Stimulated activated effector memory CD8-positive, alpha-beta T cell treated with anti-CD3 and anti-CD28 coated beads, Interleukin-12 subunit alpha, Interleukin-12 subunit beta, amount 100 ng/mL, for 72 hours (primary cell): ENCODE results near the gene SAAL1.

Source experiments
- ATAC-seq: fragments of 150-1000 bp; cut with Tn5 transposase; 2 replicates; pipeline ENCODE4 v1.10.0; 2021
- DNase-seq, 2 donors: peaks; one replicate each; pipeline ENCODE4 v3.0.0; 2021 to 2022; ENCODE audit warnings: low spot score in 2 of 2
- H3K27ac Mint-ChIP-seq: one replicate; pipeline ENCODE4 v1.8.0; 2022; ENCODE audit warnings: mild to moderate bottlenecking, mixed read lengths
- H3K36me3 Mint-ChIP-seq: one replicate; pipeline ENCODE4 v1.8.0; 2022; ENCODE audit warnings: mild to moderate bottlenecking, mixed read lengths
- H3K4me1 Mint-ChIP-seq: one replicate; pipeline ENCODE4 v1.8.0; 2022; ENCODE audit warnings: mixed read lengths
- H3K4me3 Mint-ChIP-seq: one replicate; pipeline ENCODE4 v1.8.0; 2022; ENCODE audit warnings: mild to moderate bottlenecking, mixed read lengths
- H3K9me3 Mint-ChIP-seq: one replicate; pipeline ENCODE4 v1.8.0; 2022; ENCODE audit warnings: mixed read lengths

SAAL1 gene

DNA sequence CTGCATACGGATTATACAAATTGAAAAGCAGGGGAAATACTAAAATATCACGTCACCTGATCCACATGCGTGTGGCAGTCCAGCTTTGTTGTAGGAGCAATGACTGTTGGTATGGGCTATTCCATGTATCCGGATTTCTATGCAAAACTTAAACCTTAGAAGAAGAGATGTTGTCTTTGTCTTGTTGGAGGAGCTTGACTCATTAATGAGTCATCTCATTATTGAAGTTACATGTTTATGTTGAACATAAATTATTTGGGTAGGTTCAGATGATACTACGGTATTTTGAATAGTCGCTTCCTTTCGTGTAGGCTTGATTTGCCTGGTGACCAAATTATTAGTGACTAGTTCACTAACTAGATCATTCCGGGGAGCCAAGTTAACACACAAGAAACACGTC, 806 bp upstream of the SAAL1 start:
- Mint-ChIP-seq H3K36me3 (peaks cover 31% of the 10 kb centered on the region), H3K4me3 (peak overlapping the region; percentile 93), H3K27ac (peak overlapping the region; percentile 95), H3K4me1 (peaks cover 23% of the 10 kb centered on the region), H3K9me3 (no peaks in the 10 kb centered on the region)
- DNase-seq (no peak), ATAC-seq (no peak)

DNA sequence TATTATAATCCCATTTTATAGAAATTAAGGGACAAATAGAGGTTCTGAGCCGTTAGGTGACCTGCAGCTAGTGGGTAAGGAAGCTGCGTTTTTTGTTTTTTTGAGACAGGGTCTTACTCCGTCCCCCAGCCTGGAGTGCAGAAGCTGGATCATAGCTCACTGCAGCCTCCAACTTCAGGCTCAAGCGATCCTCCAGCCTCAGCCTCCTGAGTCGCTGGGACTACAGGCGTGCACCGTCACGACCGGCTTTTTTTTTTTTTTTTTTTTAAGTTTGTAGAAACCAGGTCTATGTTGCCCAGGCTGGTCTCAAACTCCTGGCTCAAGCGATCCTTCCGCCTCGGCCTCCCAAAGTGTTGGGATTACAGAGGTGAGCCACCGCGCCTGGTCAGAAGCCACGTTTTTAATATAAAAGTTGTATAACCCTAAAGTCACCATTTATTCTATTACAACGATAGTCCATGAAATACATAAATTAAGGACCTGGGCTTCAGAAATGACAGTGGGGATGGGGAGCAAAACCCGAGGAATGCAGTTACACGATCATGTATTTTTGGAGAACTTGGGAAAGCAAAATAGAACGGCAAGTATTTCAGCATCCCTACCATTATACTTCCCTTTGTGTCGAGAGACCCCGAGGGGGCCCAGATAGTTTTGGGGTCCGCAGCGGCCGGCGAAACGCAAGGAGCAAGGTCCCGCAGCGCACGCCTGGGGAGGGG, 638 bp downstream of the SAAL1 start:
- Mint-ChIP-seq H3K27ac (peak overlapping the region; percentile 95), H3K9me3 (no peaks in the 10 kb centered on the region), H3K4me1 (peaks cover 31% of the 10 kb centered on the region), H3K4me3 (peak overlapping the region; percentile 93), H3K36me3 (peaks cover 46% of the 10 kb centered on the region)
- no peak for ATAC-seq
- peak in 1 of 2 donors; percentile 51 for DNase-seq

DNA sequence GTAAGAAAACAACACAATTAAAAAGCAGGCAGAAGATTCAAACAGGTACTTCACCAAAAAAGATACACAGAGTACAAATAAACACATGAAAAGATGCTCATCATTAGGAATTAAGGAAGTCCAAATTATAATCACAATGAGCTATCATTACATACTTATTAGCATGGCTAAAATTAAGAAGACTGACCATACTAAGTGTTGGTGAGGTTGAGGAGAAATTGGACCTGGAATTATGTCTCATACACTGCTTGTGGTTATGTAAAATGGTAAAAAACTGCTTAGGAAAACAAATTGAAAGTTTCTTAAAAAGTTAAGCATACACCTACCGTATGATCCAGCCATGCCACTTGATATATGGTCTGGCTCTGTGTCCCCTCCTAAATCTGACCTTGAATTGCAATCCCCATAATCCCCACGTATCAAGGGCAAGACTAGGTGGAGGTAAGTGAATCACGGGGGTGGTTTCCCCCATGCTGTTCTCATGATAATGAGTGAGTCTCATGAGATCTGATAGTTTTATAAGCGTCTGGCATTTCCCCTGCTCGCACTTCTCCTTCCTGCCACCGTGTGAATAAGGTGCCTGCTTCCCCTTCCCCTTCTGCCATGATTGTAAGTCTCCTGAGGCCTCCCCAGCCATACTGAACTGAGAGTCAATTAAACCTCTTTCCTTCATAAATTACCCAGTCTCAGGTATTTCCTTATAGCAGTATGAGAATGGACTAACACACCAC, 4.8 kb downstream of the SAAL1 start:
- DNase-seq, result no peak
- Mint-ChIP-seq H3K9me3 (no peaks in the 10 kb centered on the region), H3K36me3 (peaks cover 72% of the 10 kb centered on the region), H3K4me1 (peaks cover 22% of the 10 kb centered on the region), H3K4me3 (no peak overlapping the region), H3K27ac (peak overlapping the region; percentile 10)
- ATAC-seq, result no peak

DNA sequence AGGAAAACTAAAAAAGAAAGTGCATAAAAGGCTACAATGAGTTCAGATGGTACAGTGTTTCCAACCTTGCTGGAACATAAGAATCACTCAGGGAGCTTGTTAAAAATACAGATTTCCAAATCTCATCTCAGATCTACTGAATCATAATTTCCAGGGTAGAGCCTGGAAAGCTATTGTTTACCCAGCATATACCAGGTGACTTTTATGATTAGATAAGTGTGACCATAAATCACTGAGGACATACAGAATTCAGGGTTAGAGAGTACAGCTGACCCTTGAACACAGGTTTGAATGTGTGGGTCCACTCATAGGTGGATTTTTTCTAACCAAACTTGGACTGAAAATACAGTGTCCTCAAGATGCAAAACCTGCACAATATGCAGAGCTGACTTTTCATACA, 11.9 kb downstream of the SAAL1 start:
- peaks cover 82% of the 10 kb centered on the region for H3K36me3 Mint-ChIP-seq
- ATAC-seq, result no peak
- no peaks in the 10 kb centered on the region for H3K4me1 Mint-ChIP-seq
- H3K9me3 Mint-ChIP-seq, result no peaks in the 10 kb centered on the region
- H3K27ac Mint-ChIP-seq, result no peak overlapping the region
- no peak overlapping the region for H3K4me3 Mint-ChIP-seq
- DNase-seq, result no peak

DNA sequence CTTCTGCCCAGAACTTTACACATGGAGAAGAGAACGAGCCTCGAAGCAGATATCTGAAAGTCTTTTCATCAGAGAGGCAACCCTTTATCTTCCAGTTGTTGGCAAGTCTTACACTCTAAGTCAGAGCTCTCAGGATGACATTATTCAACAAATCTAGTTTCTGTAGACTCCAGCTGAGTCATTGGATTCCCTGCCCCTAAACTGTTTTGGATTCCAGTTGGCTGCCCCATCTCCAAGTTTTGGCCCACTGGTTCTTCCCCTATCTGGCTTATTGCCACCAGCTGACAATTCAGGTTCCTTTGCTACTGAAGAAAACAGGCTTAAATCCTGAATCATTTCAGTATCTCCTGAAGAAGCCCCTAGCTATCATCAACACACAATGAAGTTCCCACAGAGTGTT, 14.2 kb downstream of the SAAL1 start:
- DNase-seq, result no peak
- no peaks in the 10 kb centered on the region for H3K4me1 Mint-ChIP-seq
- H3K4me3 Mint-ChIP-seq, result no peak overlapping the region
- H3K36me3 Mint-ChIP-seq, result peaks cover 89% of the 10 kb centered on the region
- H3K9me3 Mint-ChIP-seq, result no peaks in the 10 kb centered on the region
- ATAC-seq, result no peak
- no peak overlapping the region for H3K27ac Mint-ChIP-seq

DNA sequence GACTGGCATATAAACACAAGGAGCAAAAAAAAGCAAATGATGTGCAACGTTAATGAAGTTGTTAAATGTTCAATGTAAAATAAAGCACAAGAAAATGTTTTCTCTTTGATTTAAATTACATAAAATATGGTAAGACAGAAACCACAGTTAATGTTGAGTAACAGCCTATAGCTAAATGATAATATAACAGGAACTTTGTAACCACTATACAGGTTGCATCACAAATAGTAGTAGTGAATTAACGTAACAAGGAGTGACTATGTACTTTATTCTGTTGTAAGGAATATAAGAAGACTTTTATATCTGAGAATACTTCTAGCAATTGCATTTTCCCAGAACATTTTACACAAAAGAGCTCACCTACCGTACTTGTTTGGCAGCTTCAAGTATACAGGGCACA, 16.9 kb downstream of the SAAL1 start:
- Mint-ChIP-seq H3K9me3 (no peaks in the 10 kb centered on the region), H3K27ac (no peak overlapping the region), H3K36me3 (peaks cover 94% of the 10 kb centered on the region), H3K4me3 (no peak overlapping the region), H3K4me1 (no peaks in the 10 kb centered on the region)
- no peak for DNase-seq
- ATAC-seq, result no peak

DNA sequence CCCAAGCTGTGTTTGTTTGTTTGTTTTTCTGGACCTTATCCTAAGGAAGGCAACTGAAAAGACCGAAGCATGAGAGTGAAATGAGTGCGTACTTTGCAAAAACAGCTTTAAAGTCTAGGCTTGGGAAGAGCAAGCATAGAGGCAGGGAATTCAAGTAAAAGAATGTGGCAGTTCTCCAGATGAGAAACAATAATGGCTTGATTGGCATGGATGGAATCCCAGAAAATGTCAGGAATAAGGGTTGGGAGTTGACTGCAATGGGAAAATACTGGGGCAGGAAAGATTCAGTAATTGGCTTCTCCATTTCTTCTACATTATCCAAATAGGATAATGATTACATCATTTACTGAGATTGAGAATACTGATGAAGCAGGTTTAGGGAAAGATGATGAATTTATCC, 17.5 kb downstream of the SAAL1 start:
- Mint-ChIP-seq H3K9me3 (no peaks in the 10 kb centered on the region), H3K4me1 (no peaks in the 10 kb centered on the region), H3K4me3 (no peak overlapping the region), H3K27ac (no peak overlapping the region), H3K36me3 (peaks cover 94% of the 10 kb centered on the region)
- no peak for DNase-seq
- no peak for ATAC-seq

DNA sequence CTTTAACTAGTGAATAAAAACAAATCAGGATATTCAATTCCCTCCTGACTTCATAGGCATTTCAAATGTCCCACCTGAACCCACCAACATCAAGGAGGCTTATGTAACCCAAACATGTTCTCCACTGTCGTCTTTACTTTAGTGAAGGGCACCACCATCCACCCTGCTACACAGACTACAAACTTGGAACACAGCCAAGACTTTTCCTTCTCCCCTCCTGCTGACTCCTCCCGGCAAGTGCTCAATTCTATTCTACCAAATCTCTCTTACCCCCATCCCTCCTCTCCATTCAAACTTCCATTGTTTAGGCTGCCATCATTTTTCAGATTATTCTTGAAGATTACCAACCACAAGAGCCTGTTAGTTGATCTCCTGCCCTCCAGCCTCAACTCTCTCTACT, 24.3 kb downstream of the SAAL1 start:
- Mint-ChIP-seq H3K9me3 (no peaks in the 10 kb centered on the region), H3K4me1 (no peaks in the 10 kb centered on the region), H3K36me3 (peaks cover 73% of the 10 kb centered on the region), H3K4me3 (no peak overlapping the region), H3K27ac (peak overlapping the region; percentile 38)
- ATAC-seq (no peak), DNase-seq (no peak)

DNA sequence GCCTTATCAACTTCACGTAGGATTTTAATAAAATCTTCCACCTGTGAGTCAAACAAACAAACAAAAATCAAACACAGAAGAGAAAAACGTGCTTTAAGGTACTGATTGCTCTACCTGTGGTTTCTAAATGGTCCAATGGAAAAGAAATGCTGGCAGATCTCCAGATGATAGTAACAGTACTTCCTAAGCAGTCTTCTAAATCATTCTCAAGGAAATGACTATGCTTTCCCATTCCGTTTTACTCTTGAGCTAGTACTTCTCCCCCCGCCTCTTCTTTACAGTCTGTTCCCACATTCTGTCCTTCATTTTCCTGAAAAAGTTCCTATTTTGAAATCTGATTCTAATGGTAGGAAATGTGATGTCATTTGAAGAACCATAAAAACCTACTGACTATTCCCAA, 25.4 kb downstream of the SAAL1 start:
- Mint-ChIP-seq H3K4me1 (no peaks in the 10 kb centered on the region), H3K4me3 (no peak overlapping the region), H3K27ac (peak overlapping the region; percentile 38), H3K36me3 (peaks cover 62% of the 10 kb centered on the region), H3K9me3 (no peaks in the 10 kb centered on the region)
- ATAC-seq (no peak), DNase-seq (no peak)

DNA sequence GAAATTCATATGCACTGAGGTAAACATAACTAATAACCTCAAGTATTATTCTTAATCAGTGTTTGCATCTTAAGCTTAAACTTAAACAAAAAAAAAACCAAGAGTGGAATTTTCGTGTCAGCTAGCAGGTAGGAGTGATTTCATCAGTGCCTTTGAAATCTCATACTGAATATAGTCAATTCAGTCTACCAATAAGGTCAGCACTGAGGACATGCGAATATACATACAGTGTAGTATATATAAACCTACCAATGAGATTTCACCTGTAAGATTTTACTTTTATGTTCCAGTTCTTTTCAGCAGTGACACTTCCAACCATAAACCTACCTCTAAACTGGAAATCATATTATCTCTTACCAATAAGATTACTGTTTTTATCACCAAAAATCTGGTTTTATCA, 27.0 kb downstream of the SAAL1 start:
- no peak for DNase-seq
- Mint-ChIP-seq H3K4me1 (no peaks in the 10 kb centered on the region), H3K9me3 (no peaks in the 10 kb centered on the region), H3K27ac (no peak overlapping the region), H3K4me3 (no peak overlapping the region), H3K36me3 (peaks cover 53% of the 10 kb centered on the region)
- ATAC-seq, result no peak

DNA sequence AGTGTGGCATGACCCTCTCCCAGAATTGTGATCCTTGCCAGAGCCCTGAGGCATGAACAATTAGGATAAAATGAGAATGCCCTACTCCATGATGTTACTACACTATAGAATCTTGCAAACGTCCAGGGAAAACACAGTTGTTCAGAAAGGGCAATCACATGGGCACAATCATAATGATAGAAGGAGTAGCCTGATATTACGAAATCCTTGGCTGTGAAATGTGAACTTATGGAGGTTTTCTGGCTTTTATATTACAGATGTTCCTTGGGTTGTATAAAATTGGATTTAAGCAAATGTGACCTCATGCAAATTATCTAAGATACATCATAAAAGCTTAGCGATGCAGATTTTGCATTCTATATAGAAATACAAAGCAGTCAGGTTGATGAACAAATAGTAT, 30.4 kb downstream of the SAAL1 start:
- H3K4me3 Mint-ChIP-seq, result no peak overlapping the region
- DNase-seq (no peak), ATAC-seq (no peak)
- H3K27ac Mint-ChIP-seq, result no peak overlapping the region
- H3K4me1 Mint-ChIP-seq, result no peaks in the 10 kb centered on the region
- peaks cover 18% of the 10 kb centered on the region for H3K36me3 Mint-ChIP-seq
- H3K9me3 Mint-ChIP-seq, result no peaks in the 10 kb centered on the region

DNA sequence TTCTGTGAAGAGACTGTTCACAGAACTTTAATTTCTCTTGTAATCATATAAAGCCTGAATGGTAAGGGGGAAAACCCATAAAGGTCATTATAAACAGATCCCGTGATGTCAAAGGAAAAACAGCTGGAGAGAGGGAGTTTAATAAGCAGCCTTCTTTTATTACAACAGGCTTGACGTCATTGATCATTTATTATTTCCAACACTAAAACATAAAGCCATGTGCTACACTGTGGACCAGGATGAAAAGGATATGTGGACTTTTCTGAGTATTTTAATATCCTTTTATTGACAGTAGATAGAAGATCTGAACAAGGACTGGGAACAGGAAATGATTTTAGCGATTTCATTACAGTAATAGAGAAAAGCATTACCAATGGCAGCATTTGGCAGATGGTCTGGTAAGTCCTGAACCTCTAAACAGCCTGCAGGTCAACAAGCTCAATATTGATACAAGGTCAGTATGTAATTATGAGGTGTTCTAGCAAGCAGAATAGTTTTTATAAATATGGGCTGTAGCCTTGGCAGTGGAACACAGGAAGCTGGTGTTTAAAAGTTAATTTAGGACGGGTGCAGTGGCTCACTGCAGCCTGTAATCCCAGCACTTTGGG, 34.7 kb downstream of the SAAL1 start:
- no peak for DNase-seq
- H3K9me3 Mint-ChIP-seq, result no peaks in the 10 kb centered on the region
- peak overlapping the region; percentile 13 for H3K27ac Mint-ChIP-seq

DNA sequence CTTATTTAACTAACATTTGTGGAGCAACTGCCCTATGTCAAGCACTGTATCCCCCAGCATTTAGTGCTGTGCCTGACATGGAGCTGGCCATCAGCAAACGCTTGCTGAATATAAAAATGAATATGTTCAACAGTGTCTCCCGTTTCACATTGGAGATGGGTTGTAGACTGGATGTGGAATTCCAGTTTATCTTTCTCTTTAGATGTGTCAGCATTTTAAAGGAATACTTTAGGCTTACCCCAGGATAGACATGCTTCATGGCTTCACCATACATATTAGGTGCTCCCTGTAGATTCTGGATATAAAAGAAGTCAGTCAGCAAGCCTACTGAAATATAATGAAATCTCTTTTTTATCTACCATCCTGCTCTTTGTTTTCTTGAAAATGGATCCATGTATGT, 38.5 kb downstream of the SAAL1 start:
- Mint-ChIP-seq H3K36me3 (no peaks in the 10 kb centered on the region), H3K4me3 (no peak overlapping the region), H3K9me3 (no peaks in the 10 kb centered on the region), H3K27ac (no peak overlapping the region), H3K4me1 (no peaks in the 10 kb centered on the region)
- ATAC-seq, result no peak
- DNase-seq, result no peak

More for the DNA sequence above, 34.7 kb downstream of the SAAL1 start:
- Mint-ChIP-seq H3K4me1 (no peaks in the 10 kb centered on the region), H3K36me3 (no peaks in the 10 kb centered on the region), H3K4me3 (no peak overlapping the region)
- no peak for ATAC-seq

DNA sequence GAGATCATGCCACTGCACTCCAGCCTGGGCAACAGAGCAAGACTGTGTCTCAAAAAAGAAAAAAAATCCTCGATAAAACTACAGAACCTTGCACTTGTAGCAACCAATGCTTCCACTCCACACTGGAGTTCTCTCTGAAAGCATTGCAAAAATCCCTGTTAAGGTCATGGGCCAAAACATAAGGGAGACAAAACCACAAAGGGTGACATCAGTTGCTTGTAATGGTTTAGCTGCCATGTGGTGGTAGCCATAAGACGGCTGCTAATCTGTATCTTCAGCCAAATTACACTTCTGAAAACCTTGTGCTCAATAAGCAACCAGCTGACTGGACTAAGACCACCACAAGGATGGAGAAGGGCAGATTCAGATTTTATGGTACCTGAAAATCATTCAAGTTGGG, 39.3 kb downstream of the SAAL1 start:
- Mint-ChIP-seq H3K4me1 (no peaks in the 10 kb centered on the region), H3K4me3 (no peak overlapping the region), H3K9me3 (no peaks in the 10 kb centered on the region), H3K36me3 (no peaks in the 10 kb centered on the region), H3K27ac (no peak overlapping the region)
- ATAC-seq, result no peak
- DNase-seq, result no peak

DNA sequence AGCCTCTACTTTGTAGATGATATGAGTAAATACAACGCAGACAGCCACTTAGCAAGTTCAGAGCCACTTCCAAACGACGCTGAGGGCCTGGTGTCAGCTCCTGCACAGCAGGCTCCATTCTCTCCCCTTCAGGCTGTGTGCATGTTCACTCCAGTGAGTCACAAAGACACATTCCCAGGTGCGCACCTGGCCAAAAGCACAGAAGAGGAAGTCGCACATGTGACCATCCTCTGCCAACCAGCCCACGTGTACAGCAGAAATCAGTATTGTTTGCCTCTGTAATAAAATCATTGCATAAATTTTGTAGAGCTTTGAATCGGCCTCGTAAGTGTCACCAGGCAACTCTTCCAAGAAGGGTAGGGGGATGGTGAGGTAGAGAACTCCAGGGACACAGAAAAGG, 40.3 kb downstream of the SAAL1 start:
- ATAC-seq (no peak), DNase-seq (no peak)
- Mint-ChIP-seq H3K4me1 (no peaks in the 10 kb centered on the region), H3K27ac (no peak overlapping the region), H3K9me3 (no peaks in the 10 kb centered on the region), H3K4me3 (no peak overlapping the region), H3K36me3 (no peaks in the 10 kb centered on the region)

DNA sequence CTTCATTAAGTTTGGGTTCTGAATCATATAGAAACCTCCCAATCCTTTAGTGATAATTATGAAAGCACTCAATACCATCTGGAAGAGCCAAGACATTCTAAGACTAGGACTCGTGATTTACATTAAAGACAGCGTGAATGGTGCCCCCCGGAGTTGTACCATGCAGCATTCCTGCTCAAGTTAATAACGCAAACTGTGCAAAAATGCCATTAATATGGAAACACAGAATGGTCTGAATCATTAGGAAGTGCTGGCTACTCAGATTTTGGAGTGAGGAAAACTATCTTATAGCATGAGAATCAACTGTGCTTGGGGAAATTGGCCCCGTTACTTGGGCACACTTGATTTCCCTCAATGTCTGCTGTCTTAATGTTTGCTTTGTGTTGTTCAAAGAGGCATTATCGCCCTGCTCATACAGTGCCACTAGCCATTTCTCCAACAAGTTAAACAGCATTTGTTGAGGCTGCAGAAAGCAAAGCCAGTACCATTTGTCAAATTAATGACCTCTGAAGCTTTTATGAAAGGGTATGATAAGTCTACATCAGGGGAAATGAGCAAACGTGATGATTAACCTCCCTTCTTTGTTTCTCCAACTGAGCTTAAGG, 41.3 kb downstream of the SAAL1 start:
- Mint-ChIP-seq H3K4me1 (no peaks in the 10 kb centered on the region), H3K9me3 (no peaks in the 10 kb centered on the region), H3K4me3 (no peak overlapping the region), H3K36me3 (no peaks in the 10 kb centered on the region), H3K27ac (no peak overlapping the region)
- ATAC-seq, result no peak
- DNase-seq, result no peak
